Panc1 (cell line): Measurements from ENCODE around the gene YBX1. TPM values are rescaled to one million over a fixed set of nuclear protein-coding genes. Genes with fewer than 3 reads are reported as not detected.

ENCODE experiments used
- ATAC-seq: fragments of 200-7000 bp; cut with Tn5 transposase; 2 replicates; pipeline ENCODE4 v1.9.1; 2020; ENCODE audit warnings: mild to moderate bottlenecking, moderate library complexity
- BruUV-seq: library from RNA; stranded (reverse); fragments of 400-500 nt; replicated peaks from 2 replicates; lab custom pipeline; 2021; lab: Mats Ljungman, UMichigan
- CTCF ChIA-PET: fragments of 300-600 bp; sonication (Branson Sonifier 250); formaldehyde crosslinking; loops from one replicate; lab custom pipeline; 2022; ENCODE audit warnings: antibody characterized with exemption; lab: Charles Lee
- POLR2A ChIA-PET: fragments of 300-600 bp; sonication (Branson Sonifier 250); formaldehyde crosslinking; loops from one replicate; lab custom pipeline; 2022; ENCODE audit warnings: antibody characterized with exemption; lab: Charles Lee
- DNase-seq: peaks from one replicate; pipeline ENCODE4 v3.0.0-alpha.2; 2010; ENCODE audit warnings: low read depth, low spot score
- H3K27ac ChIP-seq: 2 replicates; pipeline ENCODE4 v1.5.1; 2011; ENCODE audit warnings: mild to moderate bottlenecking, low read length, inconsistent platforms
- H3K27me3 ChIP-seq: fragments of 200-500 bp; sonication (Bioruptor generic); 2 replicates; pipeline ENCODE4 v1.6.0; 2014; ENCODE audit warnings: low read length, inconsistent platforms; ENCODE audit not compliant: control insufficient read depth, insufficient read depth
- H3K36me3 ChIP-seq: fragments of 200-500 bp; sonication (Bioruptor generic); 2 replicates; pipeline ENCODE4 v1.5.1; 2014; ENCODE audit warnings: inconsistent platforms, mild to moderate bottlenecking, low read length, moderate library complexity; ENCODE audit not compliant: control insufficient read depth, insufficient read depth
- H3K4me1 ChIP-seq: 2 replicates; pipeline ENCODE4 v1.5.1; 2011; ENCODE audit warnings: inconsistent platforms, mild to moderate bottlenecking, low read length, moderate library complexity; ENCODE audit not compliant: control insufficient read depth, insufficient read depth
- H3K4me3 ChIP-seq, 2 experiments: 2 replicates each; pipeline ENCODE4 v1.5.1; 2011 to 2012; ENCODE audit warnings: low read depth in 2 of 2, low read length in 2 of 2, mild to moderate bottlenecking in 2 of 2, inconsistent platforms in 1 of 2, moderate library complexity in 1 of 2
- H3K9me3 ChIP-seq: fragments of 200-500 bp; sonication (Bioruptor generic); 2 replicates; pipeline ENCODE4 v1.5.1; 2014; ENCODE audit warnings: low read depth, mild to moderate bottlenecking, inconsistent platforms, low read length, moderate library complexity; ENCODE audit not compliant: control insufficient read depth, insufficient read depth
- CTCF ChIP-seq: fragments of 450-650 bp; IDR thresholded peaks from 2 replicates; pipeline ENCODE4 v1.5.1; 2017; ENCODE audit warnings: mild to moderate bottlenecking
- POLR2AphosphoS5 ChIP-seq: IDR thresholded peaks from 2 replicates; pipeline ENCODE4 v1.6.1; 2012; ENCODE audit warnings: mild to moderate bottlenecking, low read depth, low read length, moderate library complexity
- SIN3A ChIP-seq: IDR thresholded peaks from 2 replicates; pipeline ENCODE4 v1.6.1; 2012; ENCODE audit warnings: low read depth, mild to moderate bottlenecking, low read length, moderate library complexity, borderline replicate concordance; ENCODE audit not compliant: insufficient read depth
- TCF7L2 ChIP-seq: IDR thresholded peaks from 2 replicates; pipeline ENCODE4 v1.6.1; 2011; ENCODE audit warnings: mild to moderate bottlenecking, low read depth, low read length, inconsistent platforms
- in situ Hi-C: cut with HindIII; loops from 2 replicates; pipeline ENCODE4 v1.10.0; 2016; ENCODE audit warnings: low sequenced_read_pairs, low pct_unique_long_range_greater_than_20kb
- intact Hi-C: fragments of 100-400 bp; cut with micrococcal nuclease; formaldehyde crosslinking; loops from one replicate; pipeline ENCODE4 v1.10.0; 2022; ENCODE audit not compliant: unreplicated experiment
- total RNA-seq: library from RNA; stranded (reverse); gene quantifications from one replicate; pipeline ENCODE4 v1.2.1, GENCODE V29; 2021; ENCODE audit not compliant: unreplicated experiment
- TF ChIP-seq, protein P1 (sequence below), 2 experiments: IDR thresholded peaks; 2 replicates each; pipeline ENCODE4 v1.6.1; 2011 to 2012; ENCODE audit warnings: low read depth in 2 of 2, control low read depth in 1 of 2, low read length in 1 of 2, mild to moderate bottlenecking in 1 of 2, moderate library complexity in 1 of 2; ENCODE audit not compliant: insufficient read depth in 1 of 2

YBX1 gene
- total RNA-seq, 1 experiment from 2014 or later, result 908 TPM

DNA sequence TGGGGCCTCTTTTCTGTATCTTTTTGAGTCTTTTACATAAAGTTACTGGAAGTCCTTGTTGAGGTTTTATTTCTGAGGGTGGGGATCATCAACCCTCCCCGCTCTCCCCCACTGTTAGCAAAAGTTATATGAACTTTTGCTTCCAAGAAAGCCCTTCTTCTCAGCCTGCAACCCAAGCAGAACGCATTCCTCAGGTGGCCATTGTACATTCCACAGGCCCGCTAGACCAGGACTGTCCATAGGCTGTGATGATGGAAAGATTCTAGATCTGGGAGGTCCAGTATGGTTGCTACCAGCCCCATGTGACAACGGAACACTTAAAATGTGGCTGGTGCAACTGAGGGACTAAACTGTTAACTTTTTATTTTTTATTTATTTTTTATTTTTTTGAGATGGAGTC, 11.8 kb upstream of the YBX1 start:
- Histone ChIP-seq H3K36me3 (peaks cover 17% of the 10 kb centered on the region), H3K27me3 (no peaks in the 10 kb centered on the region), H3K9me3 (no peaks in the 10 kb centered on the region), H3K4me3 (no peak overlapping the region), H3K27ac (no peak overlapping the region), H3K4me1 (no peaks in the 10 kb centered on the region)
- in situ Hi-C loops (no loop called here), intact Hi-C loops (no loop called here)
- POLR2A ChIA-PET, result no interaction called here
- ATAC-seq (no peak), DNase-seq (no peak)
- no peak for TF ChIP-seq SIN3A
- no peak for TF ChIP-seq CTCF
- TF ChIP-seq TCF7L2, result no peak
- TF ChIP-seq, protein P1, sequence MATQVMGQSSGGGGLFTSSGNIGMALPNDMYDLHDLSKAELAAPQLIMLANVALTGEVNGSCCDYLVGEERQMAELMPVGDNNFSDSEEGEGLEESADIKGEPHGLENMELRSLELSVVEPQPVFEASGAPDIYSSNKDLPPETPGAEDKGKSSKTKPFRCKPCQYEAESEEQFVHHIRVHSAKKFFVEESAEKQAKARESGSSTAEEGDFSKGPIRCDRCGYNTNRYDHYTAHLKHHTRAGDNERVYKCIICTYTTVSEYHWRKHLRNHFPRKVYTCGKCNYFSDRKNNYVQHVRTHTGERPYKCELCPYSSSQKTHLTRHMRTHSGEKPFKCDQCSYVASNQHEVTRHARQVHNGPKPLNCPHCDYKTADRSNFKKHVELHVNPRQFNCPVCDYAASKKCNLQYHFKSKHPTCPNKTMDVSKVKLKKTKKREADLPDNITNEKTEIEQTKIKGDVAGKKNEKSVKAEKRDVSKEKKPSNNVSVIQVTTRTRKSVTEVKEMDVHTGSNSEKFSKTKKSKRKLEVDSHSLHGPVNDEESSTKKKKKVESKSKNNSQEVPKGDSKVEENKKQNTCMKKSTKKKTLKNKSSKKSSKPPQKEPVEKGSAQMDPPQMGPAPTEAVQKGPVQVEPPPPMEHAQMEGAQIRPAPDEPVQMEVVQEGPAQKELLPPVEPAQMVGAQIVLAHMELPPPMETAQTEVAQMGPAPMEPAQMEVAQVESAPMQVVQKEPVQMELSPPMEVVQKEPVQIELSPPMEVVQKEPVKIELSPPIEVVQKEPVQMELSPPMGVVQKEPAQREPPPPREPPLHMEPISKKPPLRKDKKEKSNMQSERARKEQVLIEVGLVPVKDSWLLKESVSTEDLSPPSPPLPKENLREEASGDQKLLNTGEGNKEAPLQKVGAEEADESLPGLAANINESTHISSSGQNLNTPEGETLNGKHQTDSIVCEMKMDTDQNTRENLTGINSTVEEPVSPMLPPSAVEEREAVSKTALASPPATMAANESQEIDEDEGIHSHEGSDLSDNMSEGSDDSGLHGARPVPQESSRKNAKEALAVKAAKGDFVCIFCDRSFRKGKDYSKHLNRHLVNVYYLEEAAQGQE (IDR thresholded peaks at IDR 0.05; ENCODE audit: insufficient read depth in 1 of 2, low read depth in 2 of 2, low read length in 1 of 2), result no peak
- TF ChIP-seq POLR2AphosphoS5, result no peak
- CTCF ChIA-PET, result no interaction called here
- BruUV-seq, result no TSS peak

GRCh38 chr1:42674214-42674613, 8.0 kb upstream of the YBX1 start:
- H3K4me1 ChIP-seq, result no peaks in the 10 kb centered on the region
- no peak for ATAC-seq
- TF ChIP-seq POLR2AphosphoS5, result no peak
- no peak for TF ChIP-seq CTCF
- no peak for TF ChIP-seq TCF7L2
- TF ChIP-seq SIN3A, result no peak
- TF ChIP-seq, protein P1 (IDR thresholded peaks at IDR 0.05; ENCODE audit: insufficient read depth in 1 of 2, low read depth in 2 of 2, low read length in 1 of 2), result no peak
- no peak overlapping the region for H3K4me3 ChIP-seq
- intact Hi-C loops, result no loop called here
- no peak overlapping the region for H3K27ac ChIP-seq
- no peaks in the 10 kb centered on the region for H3K9me3 ChIP-seq
- no peak for DNase-seq
- POLR2A ChIA-PET, result no interaction called here
- CTCF ChIA-PET, result no interaction called here
- H3K27me3 ChIP-seq, result no peaks in the 10 kb centered on the region
- BruUV-seq, result TSS peak; percentile 44
- in situ Hi-C loops, result no loop called here
- no peaks in the 10 kb centered on the region; the same call in 1 of the 2 replicates for H3K36me3 ChIP-seq
